Activated CD4-positive, alpha-beta T cell treated with anti-CD3 and anti-CD28 coated beads, Interleukin-2, amount 50 U/mL, for 4 hours (primary cell): ENCODE results near the gene UPK3BL1.
"Not testable (repeated sequence)": the region's sequence is repeated elsewhere in the genome, so short reads cannot be mapped to it uniquely, and the experiment has no call there.

Experiments
- DNase-seq, 2 experiments: peaks; one replicate each; pipeline ENCODE4 v3.0.0-alpha.2; 2020

The UPK3BL1 gene

GRCh38 chr7:102627271-102627904 is 15.2 kb downstream of the UPK3BL1 start:
- not testable (repeated sequence) for DNase-seq

- DNase-seq, result not testable (repeated sequence)
These were observed 24.5 kb downstream of the UPK3BL1 start for GRCh38 chr7:102618122-102618521.

- DNase-seq, result peak in 1 of 2 experiments; percentile 11
These were observed 26.0 kb downstream of the UPK3BL1 start, which contains the start of gene RASA4 for GRCh38 chr7:102616507-102617125. Gene RASA4 (minus strand): TSS chr7:102616756. CDS start chr7:102616689, 67 bp downstream.

- not testable (repeated sequence) for DNase-seq
These were observed 26.7 kb downstream of the UPK3BL1 start for GRCh38 chr7:102615930-102616329.

- not testable (repeated sequence) for DNase-seq
These were observed 27.7 kb downstream of the UPK3BL1 start for GRCh38 chr7:102614873-102615272.

- DNase-seq, result not testable (repeated sequence)
These were observed 28.3 kb downstream of the UPK3BL1 start for GRCh38 chr7:102614346-102614697.

GRCh38 chr7:102613575-102614345 is 28.8 kb downstream of the UPK3BL1 start:
- DNase-seq, result not testable (repeated sequence)

GRCh38 chr7:102611675-102612325 is 30.8 kb downstream of the UPK3BL1 start:
- not testable (repeated sequence) for DNase-seq

GRCh38 chr7:102611013-102611674 is 31.4 kb downstream of the UPK3BL1 start:
- not testable (repeated sequence) for DNase-seq

GRCh38 chr7:102610441-102610840 is 32.1 kb downstream of the UPK3BL1 start:
- DNase-seq, result not testable (repeated sequence)

- DNase-seq, result not testable (repeated sequence)
These were observed 32.9 kb downstream of the UPK3BL1 start for GRCh38 chr7:102609734-102610133.

GRCh38 chr7:102606848-102607247 is 35.7 kb downstream of the UPK3BL1 start:
- DNase-seq, result not testable (repeated sequence)

- not testable (repeated sequence) for DNase-seq
These were observed 38.0 kb downstream of the UPK3BL1 start for GRCh38 chr7:102604431-102605145.

GRCh38 chr7:102602317-102602716 is 40.3 kb downstream of the UPK3BL1 start:
- DNase-seq, result not testable (repeated sequence)

GRCh38 chr7:102599699-102600098 is 42.9 kb downstream of the UPK3BL1 start:
- not testable (repeated sequence) for DNase-seq

- not testable (repeated sequence) for DNase-seq
These were observed 46.6 kb downstream of the UPK3BL1 start for GRCh38 chr7:102596036-102596435.

- not testable (repeated sequence) for DNase-seq
These were observed 48.8 kb downstream of the UPK3BL1 start for GRCh38 chr7:102593637-102594334.

GRCh38 chr7:102592477-102593019 is 50.0 kb downstream of the UPK3BL1 start:
- DNase-seq, result peak; percentile 12 to 24

GRCh38 chr7:102589857-102590256 is 52.7 kb downstream of the UPK3BL1 start:
- not testable (repeated sequence) for DNase-seq
